B cell (primary cell): ENCODE results near the gene YTHDC1. TPM values are rescaled to one million over a fixed set of nuclear protein-coding genes. Genes with fewer than 3 reads are reported as not detected.

Experiments used
- ATAC-seq: fragments of 200-7000 bp; cut with Tn5 transposase; one replicate; pipeline ENCODE4 v1.10.0; 2021; ENCODE audit warnings: low read depth, mild to moderate bottlenecking, moderate number of reproducible peaks, moderate library complexity
- CTCF ChIA-PET: fragments of 350-600 bp; sonication (Branson Sonifier 250); formaldehyde crosslinking; loops from one replicate; lab custom pipeline; 2021; ENCODE audit warnings: antibody characterized with exemption, inconsistent platforms; lab: Charles Lee
- POLR2A ChIA-PET: fragments of 350-600 bp; sonication (Branson Sonifier 250); formaldehyde crosslinking; loops from one replicate; lab custom pipeline; 2021; ENCODE audit warnings: antibody characterized with exemption; lab: Charles Lee
- DNase-seq: peaks from one replicate; pipeline ENCODE4 v3.0.0; 2013
- H2AFZ ChIP-seq: 2 replicates; pipeline ENCODE4 v1.6.1; 2012; ENCODE audit warnings: mild to moderate bottlenecking, low read depth, low read length; ENCODE audit not compliant: insufficient read depth, poor library complexity, severe bottlenecking
- H3K27ac ChIP-seq, 2 donors: 1 replicate in 1 of 2; 2 replicates in 1 of 2; pipeline ENCODE4 v1.5.1; 2012 to 2013; ENCODE audit warnings: low read length in 2 of 2, mild to moderate bottlenecking in 2 of 2, moderate library complexity in 1 of 2
- H3K27me3 ChIP-seq, 4 experiments: fragments of 200-600 bp in 1 of 4; sonication (generic) in 1 of 4; replicated peaks in 1 of 4; 1 replicate in 2 of 4; 2 replicates in 2 of 4; pipeline versions ENCODE4 v1.6.1 to v1.7.0; 2013 to 2016; ENCODE audit warnings: low read length in 3 of 4, mild to moderate bottlenecking in 2 of 4, mixed read lengths in 1 of 4, moderate library complexity in 1 of 4; ENCODE audit not compliant: insufficient read depth in 4 of 4, control insufficient read depth in 3 of 4; ENCODE audit errors: control extremely low read depth in 1 of 4
- H3K36me3 ChIP-seq, 2 experiments: replicated peaks in 1 of 2; 1 replicate in 1 of 2; 2 replicates in 1 of 2; pipeline versions ENCODE4 v1.6.1 to v1.7.1; 2013; ENCODE audit warnings: low read length in 1 of 2; ENCODE audit not compliant: insufficient read depth in 2 of 2, control insufficient read depth in 1 of 2; ENCODE audit errors: control extremely low read depth in 1 of 2, extremely low read depth in 1 of 2
- H3K4me1 ChIP-seq, 2 donors: fragments of 200-600 bp in 1 of 2; sonication (generic) in 1 of 2; 1 replicate in 1 of 2; 2 replicates in 1 of 2; pipeline versions ENCODE4 v1.5.1 to v1.6.1; 2013 to 2017; ENCODE audit warnings: low read length in 2 of 2; ENCODE audit not compliant: control insufficient read depth in 2 of 2, insufficient read depth in 2 of 2
- H3K4me2 ChIP-seq: replicated peaks from 2 replicates; pipeline ENCODE3; 2012; ENCODE audit warnings: mild to moderate bottlenecking, low read depth, low read length; ENCODE audit not compliant: poor library complexity, severe bottlenecking
- H3K4me3 ChIP-seq, 5 experiments: fragments of 200-600 bp in 1 of 5; sonication (generic) in 1 of 5; 1 replicate in 3 of 5; 2 replicates in 2 of 5; pipeline versions ENCODE4 v1.5.1 to v1.7.0; 2011 to 2016; ENCODE audit warnings: low read length in 4 of 5, mild to moderate bottlenecking in 4 of 5, low read depth in 2 of 5, control low read depth in 1 of 5, moderate library complexity in 1 of 5; ENCODE audit not compliant: insufficient read depth in 1 of 5; ENCODE audit errors: control extremely low read depth in 1 of 5, extremely low read depth in 1 of 5
- H3K79me2 ChIP-seq: fragments of 200-600 bp; sonication (generic); one replicate; pipeline ENCODE4 v1.6.0; 2016; ENCODE audit warnings: low read length; ENCODE audit not compliant: control insufficient read depth, insufficient read depth
- H3K9ac ChIP-seq: fragments of 200-600 bp; sonication (generic); 2 replicates; pipeline ENCODE4 v1.6.1; 2017; ENCODE audit warnings: mild to moderate bottlenecking, low read length, moderate library complexity
- H3K9me3 ChIP-seq, 3 donors: one replicate each; pipeline versions ENCODE4 v1.6.1 to v1.7.1; 2013; ENCODE audit warnings: low read length in 2 of 3; ENCODE audit not compliant: control insufficient read depth in 2 of 3, insufficient read depth in 1 of 3; ENCODE audit errors: control extremely low read depth in 1 of 3
- H4K20me1 ChIP-seq: 2 replicates; pipeline ENCODE4 v1.6.0; 2012; ENCODE audit warnings: mild to moderate bottlenecking, low read length; ENCODE audit not compliant: insufficient read depth, control insufficient read depth, poor library complexity, severe bottlenecking
- H3K27ac Mint-ChIP-seq: one replicate; pipeline ENCODE4 v1.8.0; 2021; ENCODE audit warnings: mixed read lengths
- H3K27me3 Mint-ChIP-seq: one replicate; pipeline ENCODE4 v1.8.0; 2021; ENCODE audit warnings: mixed read lengths
- H3K4me1 Mint-ChIP-seq: one replicate; pipeline ENCODE4 v1.8.0; 2021; ENCODE audit warnings: mixed read lengths
- H3K4me3 Mint-ChIP-seq: one replicate; pipeline ENCODE4 v1.8.0; 2021; ENCODE audit warnings: mixed read lengths
- H3K9me3 Mint-ChIP-seq: one replicate; pipeline ENCODE4 v1.8.0; 2022; ENCODE audit warnings: mixed read lengths; ENCODE audit not compliant: insufficient read depth
- EZH2 ChIP-seq: IDR thresholded peaks from 2 replicates; pipeline ENCODE4 v1.6.1; 2012; ENCODE audit warnings: borderline replicate concordance, low read depth, mild to moderate bottlenecking, moderate library complexity, low read length; ENCODE audit not compliant: insufficient read depth, poor library complexity, severe bottlenecking
- WGBS: methylation state at CpG from one replicate; pipeline ENCODE4 v1.1.5; 2013; ENCODE audit warnings: missing lambda C conversion rate; ENCODE audit not compliant: insufficient coverage; 5-methylcytosine and 5-hydroxymethylcytosine counted together
- intact Hi-C: fragments of 100-400 bp; cut with micrococcal nuclease; formaldehyde crosslinking; loops from one replicate; pipeline ENCODE4 v1.10.0; 2022
- polyA plus RNA-seq: library from polyadenylated mRNA; depleted of rRNA; stranded (reverse); fragments of >200 nt; gene quantifications from 2 replicates; pipeline ENCODE4 v1.2.3, GENCODE V29; 2012
- total RNA-seq, 2 donors: library from RNA; stranded (reverse); fragments of 120-200 nt in 1 of 2; gene quantifications; 1 replicate in 1 of 2; 2 replicates in 1 of 2; pipeline versions ENCODE4 v1.2.3 to v1.2.4, GENCODE V29; 2013 to 2022
- TF ChIP-seq, protein P1 (sequence below): fragments of 200-600 bp; IDR thresholded peaks from one replicate; pipeline ENCODE4 v1.8.0; 2022; ENCODE audit warnings: antibody characterized with exemption, mild to moderate bottlenecking

YTHDC1 gene
- total and polyA plus RNA-seq, 2 donors (not counting 1 experiment from before 2014, with no cell fraction given), result 26.9 to 179 TPM

DNA sequence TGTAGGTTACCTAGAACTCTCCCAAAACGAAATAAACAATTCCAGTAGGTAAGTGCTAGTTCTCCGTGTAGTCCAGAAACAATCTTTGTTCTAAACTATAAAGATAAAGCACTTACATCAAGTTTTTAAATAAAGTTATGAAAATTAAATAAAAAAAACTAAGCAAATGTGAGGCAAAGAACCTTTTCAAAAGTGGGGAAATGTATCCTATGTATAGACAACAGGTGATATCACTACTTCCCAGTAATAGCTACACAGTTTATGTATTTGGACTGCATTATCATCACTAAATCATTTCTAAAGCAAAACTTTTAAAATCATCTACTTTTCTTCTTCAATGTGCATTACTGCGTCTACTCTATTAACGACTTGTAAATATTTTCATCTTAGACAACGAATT, 2.0 kb downstream of the YTHDC1 start:
- H3K79me2 ChIP-seq, result peaks cover 69% of the 10 kb centered on the region
- no peaks in the 10 kb centered on the region for H3K9me3 Mint-ChIP-seq
- POLR2A ChIA-PET, result no interaction called here
- no peaks in the 10 kb centered on the region for H3K27me3 Mint-ChIP-seq
- peak overlapping the region; percentile 88 for H3K4me2 ChIP-seq
- H3K27ac Mint-ChIP-seq, result no peak overlapping the region
- peak overlapping the region in 3 of 5 experiments; percentile 79 to 99 (median 93) for H3K4me3 ChIP-seq
- H3K27ac ChIP-seq, result peak overlapping the region in 1 of 2 donors; percentile 94
- TF ChIP-seq EZH2, result no peak
- TF ChIP-seq, protein P1, sequence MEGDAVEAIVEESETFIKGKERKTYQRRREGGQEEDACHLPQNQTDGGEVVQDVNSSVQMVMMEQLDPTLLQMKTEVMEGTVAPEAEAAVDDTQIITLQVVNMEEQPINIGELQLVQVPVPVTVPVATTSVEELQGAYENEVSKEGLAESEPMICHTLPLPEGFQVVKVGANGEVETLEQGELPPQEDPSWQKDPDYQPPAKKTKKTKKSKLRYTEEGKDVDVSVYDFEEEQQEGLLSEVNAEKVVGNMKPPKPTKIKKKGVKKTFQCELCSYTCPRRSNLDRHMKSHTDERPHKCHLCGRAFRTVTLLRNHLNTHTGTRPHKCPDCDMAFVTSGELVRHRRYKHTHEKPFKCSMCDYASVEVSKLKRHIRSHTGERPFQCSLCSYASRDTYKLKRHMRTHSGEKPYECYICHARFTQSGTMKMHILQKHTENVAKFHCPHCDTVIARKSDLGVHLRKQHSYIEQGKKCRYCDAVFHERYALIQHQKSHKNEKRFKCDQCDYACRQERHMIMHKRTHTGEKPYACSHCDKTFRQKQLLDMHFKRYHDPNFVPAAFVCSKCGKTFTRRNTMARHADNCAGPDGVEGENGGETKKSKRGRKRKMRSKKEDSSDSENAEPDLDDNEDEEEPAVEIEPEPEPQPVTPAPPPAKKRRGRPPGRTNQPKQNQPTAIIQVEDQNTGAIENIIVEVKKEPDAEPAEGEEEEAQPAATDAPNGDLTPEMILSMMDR, result no peak
- H3K36me3 ChIP-seq, result no peaks in the 10 kb centered on the region
- H3K27me3 ChIP-seq, result no peaks in the 10 kb centered on the region
- no peaks in the 10 kb centered on the region for H3K9me3 ChIP-seq
- peak overlapping the region; percentile 100 for H3K9ac ChIP-seq
- WGBS, result no CpG with 5 or more reads among the region's 5 CpGs
- intact Hi-C loops, result loop anchor here (5.0 kb wide), 1 partner anchor 224 kb away; no protein-coding TSS in a partner anchor
- peak overlapping the region; percentile 98 for H3K4me3 Mint-ChIP-seq
- no peak for DNase-seq
- H3K4me1 ChIP-seq, result peaks cover 38 to 39% of the 10 kb centered on the region in 2 donors
- no peak overlapping the region for H2AFZ ChIP-seq
- CTCF ChIA-PET, result no interaction called here
- peaks cover 53% of the 10 kb centered on the region for H4K20me1 ChIP-seq
- H3K4me1 Mint-ChIP-seq, result peaks cover 51% of the 10 kb centered on the region
- ATAC-seq, result no peak

DNA sequence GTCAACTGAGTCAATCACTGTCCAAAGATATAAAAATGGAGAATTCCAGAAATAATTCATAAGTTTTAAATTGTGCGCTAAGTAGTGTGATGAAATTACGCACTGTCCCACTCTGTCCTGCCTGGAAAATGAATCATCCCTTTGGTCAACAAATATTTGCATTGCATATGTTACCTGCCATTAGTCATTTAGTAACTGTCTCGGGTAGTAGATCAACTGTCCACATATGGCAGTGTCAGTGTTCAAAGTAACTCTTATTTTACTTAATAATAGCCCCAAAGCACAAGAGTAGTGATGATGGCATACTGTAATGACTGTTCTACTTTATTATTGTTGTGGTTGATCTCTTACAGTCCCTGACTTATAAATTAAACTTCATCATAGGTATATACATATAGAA, 3.4 kb downstream of the YTHDC1 start:
- no peaks in the 10 kb centered on the region for H3K27me3 Mint-ChIP-seq
- H3K27ac ChIP-seq, result no peak overlapping the region
- H3K4me3 Mint-ChIP-seq, result peak overlapping the region; percentile 4
- H3K4me1 Mint-ChIP-seq, result peaks cover 59% of the 10 kb centered on the region
- H3K27me3 ChIP-seq, result no peaks in the 10 kb centered on the region
- intact Hi-C loops, result loop anchor here (5.0 kb wide), 1 partner anchor 226 kb away; no protein-coding TSS in a partner anchor
- TF ChIP-seq, protein P1, result no peak
- no peak for TF ChIP-seq EZH2
- H4K20me1 ChIP-seq, result peaks cover 62% of the 10 kb centered on the region
- H3K27ac Mint-ChIP-seq, result no peak overlapping the region
- H3K36me3 ChIP-seq, result no peaks in the 10 kb centered on the region
- peaks cover 83% of the 10 kb centered on the region for H3K79me2 ChIP-seq
- WGBS, result no CpG with 5 or more reads among the region's 3 CpGs
- H3K9ac ChIP-seq, result no peak overlapping the region
- peaks cover 38 to 45% of the 10 kb centered on the region in 2 donors for H3K4me1 ChIP-seq
- no peak overlapping the region for H2AFZ ChIP-seq
- DNase-seq (no peak), ATAC-seq (no peak)
- no peak overlapping the region for H3K4me3 ChIP-seq
- no peaks in the 10 kb centered on the region for H3K9me3 Mint-ChIP-seq
- ChIA-PET POLR2A (no interaction called here), CTCF (no interaction called here)
- peak overlapping the region; percentile 88 for H3K4me2 ChIP-seq
- H3K9me3 ChIP-seq, result no peaks in the 10 kb centered on the region
